Activated CD4-positive, alpha-beta T cell treated with anti-CD3 and anti-CD28 coated beads, Interleukin-2, amount 50 U/mL, for 48 hours (primary cell): Measurements from ENCODE around the gene PLGRKT.
"Not testable (repeated sequence)": the region's sequence is repeated elsewhere in the genome, so short reads cannot be mapped to it uniquely, and the experiment has no call there.

Source experiments
- DNase-seq, 2 experiments: peaks; one replicate each; pipeline ENCODE4 v3.0.0-alpha.2; 2020

PLGRKT gene

GRCh38 chr9:5450359-5451091 is 12.8 kb upstream of the PLGRKT start, which contains the start of gene CD274:
TSS of gene CD274 (plus strand) at chr9:5450542. CDS start at chr9:5456114, 5,572 bp downstream.
- peak; percentile 87 to 91 for DNase-seq

DNA sequence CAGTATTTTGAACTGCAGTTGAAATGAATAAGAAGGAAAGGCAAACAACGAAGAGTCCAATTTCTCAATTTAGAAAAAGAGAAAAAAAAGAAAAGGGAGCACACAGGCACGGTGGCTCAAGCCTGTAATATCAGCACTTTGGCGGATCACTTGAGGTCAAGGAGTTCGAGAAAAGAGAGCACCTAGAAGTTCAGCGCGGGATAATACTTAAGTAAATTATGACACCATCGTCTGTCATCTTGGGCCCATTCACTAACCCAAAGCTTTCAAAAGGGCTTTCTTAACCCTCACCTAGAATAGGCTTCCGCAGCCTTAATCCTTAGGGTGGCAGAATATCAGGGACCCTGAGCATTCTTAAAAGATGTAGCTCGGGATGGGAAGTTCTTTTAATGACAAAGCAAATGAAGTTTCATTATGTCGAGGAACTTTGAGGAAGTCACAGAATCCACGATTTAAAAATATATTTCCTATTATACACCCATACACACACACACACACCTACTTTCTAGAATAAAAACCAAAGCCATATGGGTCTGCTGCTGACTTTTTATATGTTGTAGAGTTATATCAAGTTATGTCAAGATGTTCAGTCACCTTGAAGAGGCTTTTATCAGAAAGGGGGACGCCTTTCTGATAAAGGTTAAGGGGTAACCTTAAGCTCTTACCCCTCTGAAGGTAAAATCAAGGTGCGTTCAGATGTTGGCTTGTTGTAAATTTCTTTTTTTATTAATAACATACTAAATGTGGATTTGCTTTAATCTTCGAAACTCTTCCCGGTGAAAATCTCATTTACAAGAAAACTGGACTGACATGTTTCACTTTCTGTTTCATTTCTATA is 12.0 kb upstream of the PLGRKT start:
- DNase-seq = no peak

DNA sequence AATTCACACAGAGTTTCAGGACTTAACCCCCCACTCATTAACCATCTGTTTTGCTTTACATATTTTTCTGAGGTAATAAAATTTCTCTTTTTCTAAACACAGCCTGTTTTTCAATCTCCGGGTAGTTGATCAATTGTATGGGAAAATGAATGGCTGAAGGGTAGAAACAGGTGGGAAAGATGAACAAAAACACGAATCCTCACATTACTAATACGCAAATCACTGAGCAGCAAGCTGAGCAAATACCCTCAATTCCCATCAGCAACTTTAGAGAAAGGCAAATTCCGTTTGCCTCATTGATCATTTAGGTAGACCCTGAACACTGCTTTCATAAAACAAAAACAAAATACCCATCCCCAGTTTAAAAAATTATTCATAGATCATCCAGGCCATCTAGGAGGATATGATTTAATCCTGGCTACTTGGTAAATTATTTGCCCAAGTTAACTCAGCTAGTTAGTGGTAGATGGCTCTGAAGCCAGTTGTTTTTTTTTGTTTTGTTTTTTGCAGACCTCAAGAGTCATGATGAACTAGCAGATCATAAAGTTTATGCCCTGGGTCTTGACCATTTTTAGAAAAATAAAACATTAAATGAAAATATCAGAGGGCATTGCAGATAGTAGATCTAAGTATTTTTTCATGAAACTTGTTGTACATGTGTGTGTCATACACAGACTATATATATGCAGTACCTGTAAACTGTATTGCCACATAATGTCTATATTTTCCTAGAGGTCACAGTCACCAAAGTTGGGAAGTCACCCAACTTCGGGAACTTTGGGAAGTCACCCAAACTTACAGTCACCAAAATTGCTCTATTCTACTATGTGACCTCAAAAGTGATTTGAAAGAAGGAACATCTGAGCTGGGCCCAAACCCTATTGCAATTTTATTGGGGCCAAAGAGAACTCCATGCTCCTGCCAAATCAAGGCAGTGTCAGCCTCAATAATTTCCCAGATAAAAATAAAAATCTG is 11.0 kb upstream of the PLGRKT start:
- DNase-seq = no peak

- no peak for DNase-seq
These were observed 10.3 kb upstream of the PLGRKT start for GRCh38 chr9:5448016-5448415.

- DNase-seq = no peak
These were observed 9.6 kb upstream of the PLGRKT start for GRCh38 chr9:5447337-5447736.

DNA sequence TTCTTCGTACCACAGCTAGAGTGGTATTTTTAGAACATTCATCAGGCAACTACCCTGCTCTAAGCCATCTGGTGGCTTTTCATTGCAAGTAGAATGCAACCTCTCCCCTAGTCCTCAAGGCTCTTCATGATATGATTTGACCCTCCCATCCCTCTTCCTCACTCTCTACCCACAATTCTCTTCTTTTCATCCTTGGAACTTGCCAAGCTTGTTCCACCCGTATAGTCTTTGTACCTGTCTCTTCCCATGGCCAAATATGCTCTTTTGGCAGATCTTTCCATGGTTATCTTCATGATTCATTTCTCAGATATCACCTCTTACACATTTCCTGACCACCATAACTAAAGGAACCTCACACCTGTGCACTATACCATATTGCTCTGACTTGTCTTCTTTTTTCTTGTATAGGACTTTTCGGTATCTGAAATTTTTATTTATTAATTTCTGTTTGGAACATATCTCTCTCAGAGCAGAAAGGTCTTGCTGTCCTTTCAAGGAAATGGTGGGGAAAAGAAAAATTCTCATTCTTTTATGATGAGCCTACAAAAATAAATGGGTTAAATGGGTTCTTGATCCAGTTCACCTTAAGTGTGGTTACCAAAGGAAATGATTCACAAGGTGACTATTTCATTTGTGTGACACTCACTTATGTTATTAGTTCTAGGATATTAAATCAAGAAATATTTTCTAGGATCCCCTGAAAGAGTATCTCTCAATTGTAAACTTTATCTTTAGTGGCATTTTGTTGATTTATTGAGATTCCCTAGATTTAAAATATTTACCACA is 8.9 kb upstream of the PLGRKT start:
- no peak for DNase-seq

DNA sequence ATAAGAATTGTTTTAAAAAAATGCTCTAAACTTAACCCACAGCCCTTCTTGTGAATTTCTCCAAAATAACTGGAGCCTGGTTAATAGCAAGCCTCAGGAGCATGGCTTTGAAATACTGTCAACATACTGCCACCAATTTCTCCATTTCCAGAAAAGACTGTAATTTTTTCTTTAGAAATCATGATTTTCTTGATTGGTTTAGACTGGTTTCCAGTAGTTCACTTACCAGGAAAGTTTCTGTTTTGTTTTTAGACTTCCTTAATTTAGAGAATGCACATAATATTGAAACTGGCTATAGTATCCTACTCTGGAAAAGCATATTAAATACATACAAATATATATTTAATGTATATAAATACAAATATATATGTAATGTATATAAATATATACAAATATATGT is 8.2 kb upstream of the PLGRKT start:
- DNase-seq = no peak

DNA sequence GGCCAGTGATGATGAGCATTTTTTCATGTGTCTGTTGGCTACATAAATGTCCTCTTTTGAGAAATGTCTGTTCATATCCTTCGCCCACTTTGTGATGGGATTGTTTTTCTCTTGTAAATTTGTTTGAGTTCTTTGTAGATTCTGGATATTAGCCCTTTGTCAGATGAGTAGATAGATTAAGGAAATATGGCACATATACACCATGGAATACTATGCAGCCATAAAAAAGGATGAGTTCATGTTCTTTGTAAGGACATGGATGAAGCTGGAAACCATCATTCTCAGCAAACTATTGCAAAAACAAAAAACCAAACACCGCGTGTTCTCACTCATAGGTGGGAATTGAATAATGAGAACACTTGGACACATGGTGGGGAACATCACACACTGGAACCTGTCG is 7.4 kb upstream of the PLGRKT start:
- DNase-seq = not testable (repeated sequence)

DNA sequence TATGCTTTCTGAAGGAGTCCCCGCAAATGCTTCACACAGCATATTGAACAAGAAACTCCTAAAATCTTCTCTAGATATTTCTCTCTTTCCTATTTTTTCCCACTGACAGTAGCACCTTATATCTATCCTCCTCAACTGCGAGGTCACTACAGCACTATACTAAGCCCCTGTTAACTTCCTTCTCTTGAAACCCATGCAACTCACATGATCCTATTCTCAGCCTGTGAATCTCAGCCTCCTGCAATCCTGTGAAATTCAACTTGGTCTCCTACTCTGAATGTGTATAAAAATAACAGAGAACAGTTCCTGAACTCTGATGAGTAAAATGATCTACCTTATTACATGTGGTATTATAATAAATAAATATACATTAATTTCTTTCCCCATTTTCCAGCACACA is 6.1 kb upstream of the PLGRKT start:
- DNase-seq = no peak

- peak in 1 of 2 experiments; percentile 33 for DNase-seq
These were observed 4.8 kb upstream of the PLGRKT start for GRCh38 chr9:5442400-5443011.

- peak in 1 of 2 experiments; percentile 42 for DNase-seq
These were observed 3.3 kb upstream of the PLGRKT start for GRCh38 chr9:5441043-5441442.

DNA sequence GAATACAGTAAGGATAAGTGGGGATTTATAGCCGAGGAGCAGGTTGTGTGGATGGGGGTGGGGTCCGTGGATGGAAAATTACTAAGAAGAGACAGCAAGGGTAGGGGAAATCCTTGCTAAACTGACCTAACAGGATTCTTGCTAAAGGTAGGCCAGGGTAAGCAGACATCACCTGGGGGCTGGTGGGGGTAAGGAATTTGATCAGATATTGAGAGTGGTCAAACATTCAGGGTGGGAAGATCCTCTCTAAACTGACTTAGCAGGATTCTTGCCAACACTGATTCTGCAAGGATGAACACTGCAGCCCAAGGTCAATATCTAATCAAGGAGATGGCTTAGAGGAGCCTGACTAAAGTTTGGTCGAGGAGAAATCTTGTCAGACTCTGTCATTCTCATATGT is 2.7 kb upstream of the PLGRKT start:
- no peak for DNase-seq

- DNase-seq = peak; percentile 67 to 74
These were observed 807 bp upstream of the PLGRKT start for GRCh38 chr9:5438301-5439162.

DNA sequence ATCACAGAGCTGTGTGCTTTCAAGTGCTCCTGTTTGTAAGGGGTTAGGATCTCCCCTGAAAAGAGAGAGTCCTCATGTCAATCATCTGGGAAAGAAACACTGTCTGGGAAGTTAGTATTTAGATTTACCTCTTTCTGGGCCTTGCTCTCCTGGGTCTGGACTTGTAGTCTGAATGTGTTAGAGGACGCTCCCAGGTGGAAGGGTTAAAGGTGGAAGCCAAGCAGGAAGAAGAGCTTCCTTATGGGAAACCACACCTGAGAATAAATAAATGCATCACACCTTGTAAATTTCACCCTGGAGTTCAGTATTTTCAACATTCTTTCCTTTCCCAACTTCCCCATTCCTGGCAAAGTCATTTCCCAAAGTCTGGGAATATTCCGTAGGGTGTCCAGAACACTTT is 1.3 kb downstream of the PLGRKT start:
- no peak for DNase-seq

DNA sequence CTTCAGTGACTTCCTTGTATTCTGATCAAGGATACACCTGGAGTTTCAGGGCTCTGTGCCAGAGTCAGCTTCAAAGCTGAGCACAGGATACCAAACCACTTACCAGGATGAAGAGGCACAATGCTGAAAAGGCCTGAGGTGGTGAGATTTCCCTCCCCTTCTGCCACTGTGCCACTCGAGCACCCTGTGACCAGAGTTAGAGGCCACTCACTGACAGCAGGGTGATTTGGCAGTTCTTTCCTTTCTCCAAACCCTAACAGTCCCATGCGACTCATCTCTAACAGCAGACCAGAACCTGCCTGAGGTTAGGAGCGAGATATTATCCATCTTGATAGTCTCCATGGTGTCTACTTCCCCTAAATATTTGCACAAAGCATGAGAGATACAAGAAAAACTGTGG is 1.8 kb downstream of the PLGRKT start:
- DNase-seq = peak in 1 of 2 experiments; percentile 34

DNA sequence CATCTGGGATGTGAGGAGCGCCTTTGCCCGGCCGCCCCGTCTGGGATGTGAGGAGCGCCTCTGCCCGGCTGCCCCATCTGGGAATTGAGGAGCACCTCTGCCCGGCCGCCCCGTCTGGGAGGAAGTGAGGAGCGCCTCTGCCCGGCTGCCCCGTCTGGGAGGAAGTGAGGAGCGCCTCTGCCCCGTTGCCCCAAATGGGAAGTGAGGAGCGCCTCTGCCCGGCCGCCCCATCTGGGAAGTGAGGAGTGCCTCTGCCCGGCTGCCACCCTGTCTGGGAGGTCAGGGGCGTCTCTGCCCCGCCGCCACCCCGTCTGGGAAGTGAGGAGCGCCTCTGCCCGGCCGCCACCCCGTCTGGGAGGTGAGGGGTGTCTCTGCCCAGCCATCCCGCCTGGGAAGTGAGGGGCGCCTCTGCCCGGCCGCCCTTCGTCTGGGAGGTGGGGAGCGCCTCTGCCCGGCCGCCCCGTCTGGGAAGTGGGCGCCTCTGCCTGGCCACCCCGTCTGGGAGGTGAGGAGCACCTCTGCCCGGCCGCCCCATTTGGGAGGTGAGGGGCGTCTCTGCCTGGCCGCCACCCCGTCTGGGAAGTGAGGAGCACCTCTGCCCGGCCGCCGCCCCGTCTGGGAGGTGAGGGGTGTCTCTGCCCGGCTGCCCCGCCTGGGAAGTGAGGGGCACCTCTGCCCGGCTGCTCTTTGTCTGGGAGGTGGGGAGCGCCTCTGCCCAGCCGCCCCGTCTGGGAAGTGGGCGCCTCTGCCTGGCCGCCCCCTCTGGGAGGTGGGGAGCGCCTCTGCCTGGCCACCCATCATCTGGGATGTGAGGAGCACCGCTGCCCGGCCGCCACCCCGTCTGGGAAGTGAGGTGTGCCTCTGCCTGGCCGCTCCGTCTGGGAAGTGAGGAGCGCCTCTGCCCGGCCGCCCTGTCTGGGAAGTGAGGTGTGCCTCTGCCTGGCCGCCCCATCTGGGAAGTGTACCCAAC is 3.6 kb downstream of the PLGRKT start:
- not testable (repeated sequence) for DNase-seq

- not testable (repeated sequence) for DNase-seq
These were observed 4.4 kb downstream of the PLGRKT start for GRCh38 chr9:5433328-5433727.

GRCh38 chr9:5432890-5433289 is 4.8 kb downstream of the PLGRKT start:
- not testable (repeated sequence) for DNase-seq

- DNase-seq = no peak
These were observed 6.8 kb downstream of the PLGRKT start for GRCh38 chr9:5430912-5431311.
